ENCODE results near the gene PPARG. TPM values are rescaled to one million over a fixed set of nuclear protein-coding genes. Genes with fewer than 3 reads are reported as not detected.

The PPARG gene
- total and polyA plus RNA-seq, 2 of the 13 experiments (the other 11 are each of a cell fraction or from before 2014, with no cell fraction given) = 13.9 to 58.3 TPM

GRCh38 chr3:12408984-12409683 lies 120.3 kb downstream of the PPARG start (continued):
- no peak for TF ChIP-seq NFAT5 (CRISPR knock-in tag; IDR thresholded peaks at IDR 0.05)
- TF ChIP-seq POGZ (CRISPR knock-in tag; IDR thresholded peaks at IDR 0.05) = 0 out of 2 replicates have a peak, but pooled peaks have one; percentile 18
- 0 out of 2 replicates have a peak, but pooled peaks have one; percentile 28 for TF ChIP-seq TFDP2 (CRISPR knock-in tag; IDR thresholded peaks at IDR 0.05)
- TF ChIP-seq ZBTB21 (CRISPR knock-in tag; IDR thresholded peaks at IDR 0.05) = no peak
- TF ChIP-seq TCF7 (IDR thresholded peaks at IDR 0.05; ENCODE audit: low read depth) = peak; percentile 94
- TF ChIP-seq SALL1 (CRISPR knock-in tag; IDR thresholded peaks at IDR 0.05) = peak; percentile 25; the same call in 1 of the 2 replicates
- TF ChIP-seq DNMT3B (CRISPR knock-in tag; conservative IDR thresholded peaks at IDR 0.05) = no peak
- peak; percentile 94 for TF ChIP-seq ARID3A (IDR thresholded peaks at IDR 0.05; ENCODE audit: low read depth, low read length)
- peak; percentile 57 for TF ChIP-seq ZMYM4 (CRISPR knock-in tag; IDR thresholded peaks at IDR 0.05)
- TF ChIP-seq ZNF225 (CRISPR knock-in tag; IDR thresholded peaks at IDR 0.05) = no peak
- 0 out of 2 replicates have a peak, but pooled peaks have one; percentile 37 for TF ChIP-seq SAP130 (CRISPR knock-in tag; IDR thresholded peaks at IDR 0.05; ENCODE audit: low read depth)
- TF ChIP-seq CEBPG (CRISPR knock-in tag; IDR thresholded peaks at IDR 0.05) = peak; percentile 59
- 0 out of 2 replicates have a peak, but pooled peaks have one; percentile 17 for TF ChIP-seq FOXK1 (CRISPR knock-in tag; IDR thresholded peaks at IDR 0.05; ENCODE audit: borderline replicate concordance, low read depth)
- peak; percentile 86 for TF ChIP-seq NCOR1 (IDR thresholded peaks at IDR 0.05; ENCODE audit: borderline replicate concordance, low read length)
- TF ChIP-seq ZFY (CRISPR knock-in tag; IDR thresholded peaks at IDR 0.05) = 0 out of 2 replicates have a peak, but pooled peaks have one; percentile 16
- TF ChIP-seq ZBTB38 (CRISPR knock-in tag; IDR thresholded peaks at IDR 0.05) = no peak
- TF ChIP-seq HHEX (CRISPR knock-in tag; IDR thresholded peaks at IDR 0.05) = peak; percentile 62; the same call in 1 of the 2 replicates
- TF ChIP-seq FOXJ3 (CRISPR knock-in tag; IDR thresholded peaks at IDR 0.05; ENCODE audit: borderline replicate concordance) = peak; percentile 88; the same call in 1 of the 2 replicates
- peak; percentile 76; the same call in 1 of the 2 replicates for TF ChIP-seq MED13 (CRISPR knock-in tag; IDR thresholded peaks at IDR 0.05)
- peak; percentile 96 for TF ChIP-seq KDM6A (CRISPR knock-in tag; IDR thresholded peaks at IDR 0.05; ENCODE audit: low read depth)
- TF ChIP-seq DPF2 (CRISPR knock-in tag; IDR thresholded peaks at IDR 0.05; ENCODE audit: borderline replicate concordance, low read depth) = peak; percentile 55; the same call in 1 of the 2 replicates
- TF ChIP-seq ZNF232 (CRISPR knock-in tag; IDR thresholded peaks at IDR 0.05; ENCODE audit: borderline replicate concordance) = 0 out of 2 replicates have a peak, but pooled peaks have one; percentile 43
- TF ChIP-seq TCF12 (IDR thresholded peaks at IDR 0.05) = no peak
- 0 out of 2 replicates have a peak, but pooled peaks have one; percentile 53 for TF ChIP-seq TCF12 (CRISPR knock-in tag; IDR thresholded peaks at IDR 0.05)

All from HepG2 (cell line).